Prostate gland (tissue), 2 donors: ENCODE measurements around the gene CGNL1.

Experiments used
- CTCF ChIP-seq, 4 experiments: fragments of 200-600 bp in 2 of 4; fragments of 450-650 bp in 2 of 4; sonication (generic) in 2 of 4; IDR thresholded peaks; 1 replicate in 3 of 4; 2 replicates in 1 of 4; pipeline ENCODE4 v1.5.1; 2016 to 2019; ENCODE audit warnings: antibody characterized with exemption in 4 of 4, mild to moderate bottlenecking in 2 of 4, moderate library complexity in 2 of 4
- POLR2A ChIP-seq: fragments of 450-650 bp; IDR thresholded peaks from one replicate; pipeline ENCODE4 v1.6.1; 2016; ENCODE audit warnings: antibody characterized with exemption, mild to moderate bottlenecking

GRCh38 chr15:57583282-57583681 is 207.0 kb downstream of the CGNL1 start:
- no peak for TF ChIP-seq CTCF (IDR thresholded peaks at IDR 0.05)
- TF ChIP-seq POLR2A: no peak
